ENCODE data around the gene CRIP3.

GRCh38 chr6:43311666-43312065 lies 3.0 kb upstream of the CRIP3 start:
- TF ChIP-seq CTCF (conservative IDR thresholded peaks at IDR 0.05; ENCODE audit: low read length), result no peak
- no peak for TF ChIP-seq EZH2phosphoT487 (IDR thresholded peaks at IDR 0.05; ENCODE audit: borderline replicate concordance)
